HG03469 (cell line): ENCODE measurements around the gene COX6A2.
"Not testable (repeated sequence)": the region's sequence is repeated elsewhere in the genome, so short reads cannot be mapped to it uniquely, and the experiment has no call there.

ENCODE experiments used
- ATAC-seq: cut with Tn5 transposase; IDR thresholded peaks from one replicate; pipeline ENCODE4 v1.9.1; 2021; ENCODE audit warnings: mild to moderate bottlenecking, moderate library complexity, moderate number of reproducible peaks; ENCODE audit not compliant: unreplicated experiment

COX6A2 gene

DNA sequence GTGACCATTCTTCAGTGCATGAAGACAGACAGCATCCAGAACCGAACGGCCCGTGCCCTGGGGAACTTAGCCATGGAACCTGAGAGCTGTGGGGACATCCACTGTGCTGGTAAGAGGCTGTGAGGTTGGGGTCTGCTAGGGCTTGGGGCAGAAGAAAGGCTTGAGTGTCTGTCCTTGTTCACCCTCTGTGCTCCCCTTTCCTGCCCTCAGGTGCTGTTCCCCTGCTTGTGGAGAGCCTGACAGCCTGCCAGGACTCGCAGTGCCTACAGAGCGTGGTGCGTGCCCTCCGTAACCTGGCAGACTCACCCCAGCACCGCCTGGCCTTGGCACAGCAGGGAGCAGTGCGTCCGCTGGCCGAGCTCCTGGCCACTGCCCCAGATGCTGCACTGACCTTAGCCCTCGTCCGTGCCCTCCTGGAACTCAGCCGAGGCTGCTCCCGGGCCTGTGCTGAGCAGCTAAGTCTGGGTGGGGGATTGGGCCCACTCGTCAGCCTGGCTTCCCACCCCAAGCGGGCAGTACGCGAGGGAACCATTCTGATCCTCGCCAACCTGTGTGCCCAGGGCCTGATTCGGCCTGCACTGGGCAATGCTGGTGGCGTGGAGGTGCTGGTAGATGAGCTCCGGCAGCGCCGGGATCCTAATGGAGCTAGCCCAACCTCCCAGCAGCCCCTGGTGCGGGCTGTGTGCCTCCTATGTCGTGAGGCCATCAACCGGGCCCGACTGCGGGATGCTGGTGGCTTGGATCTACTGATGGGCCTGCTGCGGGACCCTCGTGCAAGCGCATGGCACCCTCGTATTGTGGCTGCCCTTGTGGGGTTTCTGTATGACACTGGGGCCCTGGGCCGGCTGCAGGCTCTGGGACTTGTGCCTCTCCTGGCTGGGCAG is 34.0 kb upstream of the COX6A2 start:
- no peak for ATAC-seq

DNA sequence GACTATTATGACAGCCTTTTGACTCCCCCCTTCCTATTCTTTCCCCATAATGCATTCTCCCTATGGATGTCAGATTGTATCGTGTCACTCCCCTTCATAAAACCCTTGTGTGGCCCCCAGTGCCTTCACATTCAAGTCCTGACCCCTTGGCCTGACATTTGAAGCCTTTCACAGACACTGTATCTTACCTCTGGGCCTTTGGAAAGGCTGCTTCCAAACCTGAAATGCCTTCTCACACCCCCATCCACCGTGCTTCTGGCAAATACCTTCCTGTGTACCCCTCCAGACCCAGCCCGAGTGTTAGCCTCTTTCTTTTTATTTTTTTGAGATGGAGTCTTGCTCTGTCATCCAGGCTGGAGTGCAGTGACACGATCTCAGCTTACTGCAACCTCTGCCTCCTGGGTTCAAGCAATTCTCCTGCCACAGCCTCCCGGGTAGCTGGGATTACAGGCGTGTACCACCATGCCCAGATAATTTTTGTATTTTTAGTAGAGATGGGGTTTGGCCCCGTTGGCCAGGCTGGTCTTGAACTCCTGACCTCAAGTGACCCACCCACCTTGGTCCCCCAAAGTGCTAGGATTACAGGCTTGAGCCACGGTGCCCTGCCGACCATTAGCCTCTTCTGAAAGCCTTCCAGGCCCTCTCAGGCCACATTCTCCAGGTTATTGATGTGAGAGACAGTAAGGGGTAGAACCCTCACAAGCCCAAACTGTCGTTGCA is 33.2 kb upstream of the COX6A2 start:
- no peak for ATAC-seq

DNA sequence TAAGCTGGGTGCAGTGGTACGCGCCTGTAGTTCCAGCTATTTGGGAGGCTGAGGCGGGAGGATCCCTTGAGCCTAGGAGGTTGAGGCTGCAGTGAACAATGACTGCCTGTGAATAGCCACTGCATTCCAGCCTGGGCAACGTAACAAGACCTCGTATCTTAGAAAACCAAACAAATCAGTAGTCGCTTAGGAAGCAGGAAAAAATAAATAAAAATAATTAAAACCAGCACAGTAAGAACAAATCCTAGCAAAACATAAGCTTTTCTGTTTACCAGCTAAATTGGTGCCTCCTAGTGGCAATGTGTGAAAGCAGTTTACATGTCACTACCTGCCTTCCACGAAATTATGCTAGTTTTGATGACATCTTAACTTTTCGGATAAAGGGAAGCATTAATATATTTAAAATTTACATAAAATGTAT is 32.4 kb upstream of the COX6A2 start:
- no peak for ATAC-seq

DNA sequence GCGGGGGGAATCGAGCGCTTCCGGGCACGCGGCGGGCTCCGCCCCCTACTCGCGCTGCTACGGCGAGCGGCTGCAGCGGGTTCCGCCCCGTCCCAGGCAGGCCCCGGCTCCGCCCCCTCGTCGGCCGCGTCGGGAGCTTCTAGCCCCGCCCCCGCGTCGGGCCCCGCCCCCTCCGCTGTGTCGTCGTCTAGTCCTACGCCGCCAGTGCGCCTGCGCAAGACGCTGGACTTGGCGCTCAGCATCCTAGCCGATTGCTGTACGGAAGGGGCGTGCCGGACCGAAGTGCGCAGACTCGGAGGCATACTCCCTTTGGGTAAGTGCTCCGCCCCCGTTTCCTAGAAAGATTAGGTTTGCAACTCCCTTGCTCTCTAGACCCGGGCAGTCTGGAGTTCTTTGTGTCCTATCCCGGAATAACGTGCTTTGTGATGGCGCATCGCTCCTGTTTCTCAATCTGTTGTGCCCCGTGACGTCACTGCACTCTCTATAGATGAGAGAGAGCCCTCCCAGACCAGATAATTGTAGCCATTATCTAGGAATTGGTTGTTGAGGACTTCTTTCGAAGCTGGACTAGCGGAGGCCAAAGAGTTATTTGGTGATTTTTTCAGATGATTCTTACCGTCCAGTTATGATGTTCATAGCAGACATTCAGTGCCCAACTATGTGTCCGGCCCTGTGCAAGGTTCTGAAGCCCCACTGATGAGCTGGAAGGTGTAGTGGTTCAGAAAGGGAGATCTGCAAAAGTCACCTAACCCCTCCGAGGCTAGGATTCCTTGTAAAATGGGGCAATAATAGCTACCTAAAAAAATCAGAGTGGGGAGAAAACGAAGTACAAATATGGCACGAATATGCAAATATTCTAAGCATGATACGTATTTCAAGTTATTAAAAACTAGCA is 31.8 kb upstream of the COX6A2 start:
- peak; percentile 52 for ATAC-seq

DNA sequence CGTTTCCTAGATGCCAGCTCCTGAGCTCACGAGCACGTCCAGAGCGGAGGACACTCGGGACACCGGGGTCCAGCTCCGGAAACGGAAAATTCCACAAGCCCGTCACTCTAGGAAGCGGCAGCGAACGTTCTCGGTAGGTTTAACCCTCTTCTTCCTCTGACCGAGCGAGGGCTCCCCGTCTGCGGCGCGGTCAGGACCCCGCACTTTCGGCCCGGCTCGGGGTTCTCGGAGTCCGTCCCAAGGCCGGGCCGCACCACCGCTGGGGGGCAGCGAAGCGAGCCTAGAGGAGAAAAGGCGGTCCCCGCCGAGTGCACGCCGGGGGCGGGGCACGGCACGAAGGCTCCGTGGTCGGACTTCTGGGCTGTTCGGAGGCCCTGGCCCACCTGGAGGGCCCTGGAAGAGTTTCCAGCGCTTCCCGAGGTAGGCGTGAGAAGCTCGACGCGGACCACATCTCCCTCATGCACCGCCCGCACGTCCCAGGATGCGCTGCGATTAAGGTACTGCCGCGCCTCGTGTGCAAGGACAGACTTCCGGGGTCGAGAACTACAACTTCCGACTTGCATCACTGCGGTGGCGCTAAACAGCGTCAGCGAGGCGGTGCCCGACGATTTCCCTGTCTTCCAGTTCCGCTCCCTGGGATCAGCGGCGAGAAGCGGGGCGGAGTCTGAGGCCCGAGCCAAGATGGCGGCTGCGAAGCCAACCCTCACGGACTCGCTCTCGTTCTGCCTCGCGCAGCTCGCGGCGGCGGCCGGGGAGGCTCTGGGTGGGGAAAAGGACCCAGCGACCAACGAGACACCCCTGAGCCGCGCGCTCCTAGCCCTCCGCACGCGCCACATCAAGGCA is 30.9 kb upstream of the COX6A2 start, which contains the start of gene ARMC5:
TSS of gene ARMC5 (plus strand) at position 658 of the 843 bp plus-strand sequence. CDS start at position 682, 24 bp downstream.
- peak; percentile 49 for ATAC-seq

DNA sequence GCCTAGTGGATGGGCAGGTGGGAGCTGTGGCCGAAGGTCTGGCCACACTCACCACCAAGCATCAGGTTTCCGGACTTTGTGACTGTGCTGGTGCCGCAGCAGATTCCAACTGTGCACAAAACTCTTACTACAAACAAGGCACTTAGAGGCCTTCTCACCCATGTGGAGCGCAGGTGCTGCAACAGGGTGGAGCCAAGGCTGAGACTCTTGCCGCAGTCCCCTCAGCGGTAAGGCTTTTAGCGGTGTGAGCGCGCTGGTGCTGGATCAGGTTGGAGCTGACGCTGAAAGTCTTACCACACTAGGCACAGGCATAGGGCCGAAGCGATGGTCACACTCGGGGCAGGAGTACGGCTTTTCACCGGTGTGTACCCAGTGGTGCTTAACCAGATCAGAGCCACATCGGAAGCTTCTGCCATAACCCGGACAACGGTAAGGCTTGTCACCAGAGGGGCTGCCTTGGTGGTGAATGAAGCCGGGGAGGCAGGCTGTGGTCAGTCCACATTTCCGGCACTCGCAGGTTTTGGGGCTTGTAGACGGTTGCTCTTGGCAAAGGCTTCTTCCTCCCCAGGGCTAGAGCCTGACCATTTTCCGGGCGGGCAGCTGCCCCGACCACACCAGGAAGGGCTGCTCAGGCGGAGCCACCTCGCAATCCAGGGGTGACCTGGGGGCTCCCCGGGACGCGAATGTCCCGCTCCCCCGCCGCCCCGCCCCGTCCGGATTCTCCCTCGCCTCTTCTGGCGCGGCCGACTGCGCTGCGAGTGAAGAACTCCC is 30.1 kb upstream of the COX6A2 start:
- no peak for ATAC-seq

DNA sequence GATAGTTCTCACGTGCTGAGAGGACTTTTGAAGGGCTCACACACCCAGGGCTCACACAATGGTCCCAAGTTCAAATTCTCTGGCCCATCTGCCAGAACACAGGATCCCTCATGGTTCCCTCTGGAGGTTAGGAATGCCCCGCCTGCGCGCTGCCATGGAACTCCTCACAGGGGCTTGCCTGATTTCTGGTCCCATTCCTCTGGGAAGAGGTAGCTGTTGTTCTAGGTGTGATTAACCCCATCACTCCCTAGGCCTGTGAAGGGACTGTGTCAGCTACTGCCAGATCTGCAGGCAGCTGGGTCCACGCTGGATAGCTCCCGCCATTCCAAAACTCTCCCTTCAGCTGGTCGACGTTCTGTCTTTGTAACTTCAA is 28.8 kb upstream of the COX6A2 start:
- ATAC-seq = no peak

DNA sequence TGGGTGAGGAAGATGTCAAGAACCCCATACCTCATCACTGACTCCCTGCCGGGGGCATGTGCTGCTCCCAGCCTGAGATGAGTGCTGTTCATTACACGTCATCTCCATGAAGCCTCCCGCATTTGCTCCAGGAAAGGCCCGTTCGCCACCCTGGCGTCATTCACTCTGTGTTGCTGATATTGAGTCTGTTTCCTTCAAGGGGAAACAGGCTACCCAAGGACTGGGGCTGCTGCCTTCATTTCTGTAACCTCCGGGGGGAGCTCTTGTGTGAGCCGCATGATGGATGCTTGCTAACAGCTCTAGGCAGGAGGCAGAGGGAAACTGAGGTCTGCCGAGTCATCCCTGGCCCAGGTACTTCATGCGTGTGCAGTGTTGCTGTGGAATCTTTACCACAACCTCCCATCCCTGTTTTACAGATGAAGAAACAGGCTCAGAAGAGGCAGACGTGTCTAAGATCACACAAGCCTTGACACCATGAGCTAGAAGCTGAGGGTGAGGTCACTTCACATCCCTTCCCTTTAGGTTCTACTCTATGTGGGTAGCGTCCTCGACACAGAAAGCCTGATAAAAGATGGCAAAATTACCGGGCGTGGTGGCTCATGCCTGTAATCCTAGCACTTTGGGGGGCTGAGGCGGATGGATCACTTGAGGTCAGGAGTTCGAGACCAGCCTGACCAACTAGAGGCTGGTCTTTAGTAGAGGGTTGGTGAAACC is 27.6 kb upstream of the COX6A2 start:
- no peak for ATAC-seq

DNA sequence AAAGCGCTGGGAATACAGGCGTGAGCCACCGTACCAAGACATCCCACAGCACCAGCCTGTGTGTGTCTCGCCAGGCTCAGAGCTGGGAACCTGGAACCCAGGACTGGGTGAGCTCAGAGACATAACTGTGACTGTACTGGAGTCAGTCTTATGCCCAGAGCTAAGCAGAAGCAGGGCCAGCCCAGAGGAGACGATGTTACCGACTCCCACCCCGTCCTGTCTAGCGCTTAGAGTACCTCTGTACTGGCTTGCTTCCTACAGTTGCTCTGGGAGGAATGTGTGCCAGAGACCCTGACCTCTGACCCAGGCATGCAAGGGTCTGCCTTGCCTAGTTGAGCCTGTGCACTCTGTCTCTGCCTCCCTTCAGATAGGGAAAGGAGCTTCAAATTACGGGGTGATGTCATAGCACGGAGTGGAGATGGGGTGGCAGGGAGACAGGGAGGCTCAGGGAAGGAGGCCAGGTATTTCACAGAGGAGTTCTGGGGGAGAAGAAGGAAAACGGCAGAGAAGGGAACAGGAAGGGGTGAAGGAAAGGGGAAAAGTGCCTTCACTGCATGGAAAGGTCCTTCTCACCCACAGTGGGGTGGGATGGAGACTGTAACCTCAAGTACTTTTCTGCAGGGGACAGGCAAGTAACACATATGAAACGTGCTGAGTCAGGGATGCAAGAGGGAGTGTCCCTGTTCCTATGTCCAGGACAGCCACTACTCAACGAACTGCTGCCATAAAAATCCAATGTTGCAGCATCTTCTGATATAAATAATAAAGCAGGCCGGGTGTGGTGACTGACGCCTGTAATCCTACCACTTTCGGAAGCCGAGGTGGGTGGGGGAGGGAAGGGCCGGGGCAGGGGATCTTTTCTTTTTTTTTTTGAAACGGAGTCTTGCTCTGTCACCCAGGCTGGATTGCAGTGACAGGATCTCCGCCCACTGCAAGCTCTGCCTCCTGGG is 25.4 kb upstream of the COX6A2 start:
- no peak for ATAC-seq

DNA sequence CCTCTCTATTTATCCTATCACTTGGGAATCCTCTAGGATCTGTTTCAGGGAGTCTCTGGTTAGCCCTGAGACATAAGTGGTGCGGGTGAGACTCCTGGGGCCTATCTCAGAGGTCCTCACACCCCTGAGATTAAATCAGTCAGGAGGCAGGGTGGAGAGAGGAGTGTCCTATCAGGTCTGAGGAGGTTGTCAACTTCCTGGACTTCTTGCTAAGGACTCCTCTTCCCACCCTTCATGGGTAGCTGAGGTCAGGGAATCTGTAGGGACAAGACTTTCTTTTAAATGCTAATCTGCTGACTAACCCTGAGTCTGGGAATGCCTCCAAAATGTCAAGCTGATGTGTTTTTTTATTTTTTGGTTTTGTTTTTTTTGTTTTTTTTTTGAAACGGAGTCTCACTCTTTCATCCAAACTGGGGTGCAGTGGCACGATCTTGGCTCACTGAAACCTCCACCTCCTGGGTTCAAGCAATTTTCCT is 24.5 kb upstream of the COX6A2 start:
- ATAC-seq = no peak

DNA sequence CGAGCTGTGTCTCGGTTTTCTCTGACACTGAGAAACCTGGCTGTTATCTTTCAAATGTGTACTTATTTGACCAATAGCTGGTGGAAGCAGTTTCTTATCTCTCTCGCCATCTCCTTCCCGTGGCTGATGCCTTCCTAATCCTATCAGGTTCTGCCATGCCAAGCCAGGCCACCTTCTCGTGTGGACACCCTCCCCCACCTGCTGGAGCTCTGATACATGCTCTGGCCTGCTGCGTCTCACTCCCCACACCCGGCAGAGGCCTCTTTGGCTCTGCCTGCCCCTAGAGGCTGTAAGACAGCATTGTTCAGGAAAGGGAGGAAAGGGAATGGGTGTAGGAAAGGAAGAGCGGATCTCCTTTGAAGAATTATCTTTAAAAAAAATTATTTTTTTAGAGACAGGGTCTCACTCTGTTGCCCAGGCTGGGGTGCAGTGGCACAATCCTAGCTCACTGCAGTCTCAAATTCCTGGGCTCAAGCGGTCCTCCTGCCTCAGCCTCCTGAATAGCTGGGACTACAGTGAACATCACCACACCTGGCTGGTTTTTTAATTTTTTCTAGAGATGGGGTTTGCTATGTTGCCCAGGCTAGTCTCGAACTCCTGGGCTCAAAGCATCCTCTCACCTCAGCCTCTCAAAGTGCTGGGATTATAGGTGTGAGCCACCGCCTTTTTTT is 23.7 kb upstream of the COX6A2 start:
- ATAC-seq = no peak

DNA sequence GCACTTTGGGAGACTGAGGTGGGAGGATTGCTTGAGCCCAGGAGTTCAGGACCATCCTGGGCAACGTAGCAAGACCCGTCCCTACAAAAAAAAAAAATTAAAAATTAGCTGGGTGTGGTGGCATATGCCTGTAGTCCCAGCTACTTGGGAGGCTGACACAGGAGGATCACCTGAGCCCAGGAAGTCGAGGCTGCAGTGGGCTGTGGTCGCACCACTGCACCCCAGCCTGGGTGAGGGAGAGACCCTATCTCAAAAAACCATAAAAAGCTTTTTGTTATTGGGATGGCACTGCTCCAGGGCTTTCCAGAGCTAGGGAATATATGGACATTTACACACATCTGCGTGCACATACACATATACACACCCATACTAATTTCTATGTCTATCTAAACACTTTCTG is 23.0 kb upstream of the COX6A2 start:
- no peak for ATAC-seq

DNA sequence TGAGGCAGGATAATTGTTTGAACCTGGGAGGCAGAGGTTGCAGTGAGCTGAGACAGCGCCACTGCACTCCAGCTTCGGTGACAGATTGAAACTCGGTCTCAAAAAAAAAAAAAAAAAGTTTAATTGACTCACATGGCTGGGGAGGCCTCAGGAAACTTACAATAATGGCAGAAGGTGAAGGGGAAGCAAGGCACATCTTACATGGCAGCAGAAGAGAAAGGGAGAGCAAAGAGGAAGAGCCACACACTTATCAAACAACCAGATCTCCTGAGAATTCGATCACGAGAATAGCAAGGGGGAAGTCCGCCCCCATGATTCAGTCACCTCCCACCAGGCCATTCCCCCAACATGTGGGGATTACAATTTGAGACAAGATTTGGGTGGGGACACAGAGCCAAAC is 17.8 kb upstream of the COX6A2 start:
- not testable (repeated sequence) for ATAC-seq

DNA sequence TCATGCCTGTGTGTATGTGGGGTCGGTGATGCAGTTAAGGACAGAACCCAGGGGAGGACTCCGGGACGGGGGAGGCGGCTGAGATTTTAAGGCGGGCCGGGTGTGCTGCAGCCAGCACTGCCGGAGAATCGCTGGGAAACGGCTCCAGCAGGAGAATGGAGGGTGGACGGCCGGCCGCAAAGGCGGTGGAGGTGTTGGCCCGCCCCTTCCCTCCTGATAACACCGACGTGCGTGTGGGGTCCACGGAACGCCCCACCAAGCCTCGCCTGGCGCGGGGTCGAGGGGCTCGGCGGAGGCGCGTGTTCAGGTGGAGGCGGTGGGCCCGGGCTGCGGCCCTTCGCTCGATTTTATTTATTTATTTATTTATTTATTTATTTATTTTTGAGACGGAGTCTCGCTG is 13.8 kb upstream of the COX6A2 start:
- ATAC-seq = no peak

DNA sequence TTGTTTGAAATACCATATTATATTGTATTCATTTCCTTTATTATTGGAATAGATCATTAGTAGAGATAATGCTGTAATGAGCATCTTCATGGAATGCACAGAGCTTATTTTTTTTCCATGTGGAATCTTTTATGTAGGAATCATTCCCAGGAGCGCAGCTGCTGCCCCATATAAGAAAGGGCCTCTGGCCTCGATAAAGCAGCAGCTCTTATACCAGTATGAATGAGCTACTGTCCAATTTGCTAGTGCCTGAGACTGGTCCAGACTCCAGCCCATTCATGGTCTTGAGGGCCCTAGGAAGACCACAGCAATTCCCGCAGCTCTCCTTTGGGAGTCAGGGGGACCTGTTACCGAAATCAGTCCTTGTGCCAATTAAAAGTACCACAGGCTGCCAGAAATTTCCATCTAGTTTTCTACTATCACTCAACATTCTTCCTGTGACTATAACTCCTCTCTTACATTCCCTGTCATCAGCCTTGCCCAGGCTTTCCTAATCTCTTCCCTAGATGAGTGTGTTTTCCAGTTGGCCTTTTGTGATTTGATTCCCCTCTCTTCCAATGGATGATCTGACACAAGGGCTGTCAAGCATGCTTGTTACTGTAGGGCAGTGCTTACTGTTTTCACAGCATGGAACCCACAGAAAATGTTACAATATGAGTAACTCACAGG is 12.5 kb upstream of the COX6A2 start:
- no peak for ATAC-seq

DNA sequence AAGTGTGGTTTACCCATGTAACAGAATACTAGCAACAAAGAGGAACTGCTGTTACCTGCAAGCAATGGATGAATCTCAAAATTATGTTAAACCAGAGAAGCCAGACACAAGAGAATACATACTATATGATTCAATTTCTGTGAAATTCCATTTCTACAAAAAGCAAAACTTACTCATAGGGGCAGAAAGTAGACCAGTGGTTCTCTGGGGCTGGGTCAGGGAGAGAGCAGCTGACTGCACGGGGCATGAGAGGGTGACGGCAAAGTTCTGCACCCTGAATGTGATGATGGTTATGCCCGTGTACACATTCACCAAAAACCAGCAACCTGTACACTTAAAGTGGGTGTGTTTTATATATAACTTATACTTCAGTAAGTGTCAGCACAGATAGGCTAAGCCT is 11.4 kb upstream of the COX6A2 start:
- no peak for ATAC-seq
